ENCODE results near the gene ADAT2. TPM values are rescaled to one million over a fixed set of nuclear protein-coding genes. Genes with fewer than 3 reads are reported as not detected.
"Not testable (repeated sequence)": the region's sequence is repeated elsewhere in the genome, so short reads cannot be mapped to it uniquely, and the experiment has no call there.

ADAT2 gene
- polyA plus RNA-seq, result 1.7 TPM

DNA sequence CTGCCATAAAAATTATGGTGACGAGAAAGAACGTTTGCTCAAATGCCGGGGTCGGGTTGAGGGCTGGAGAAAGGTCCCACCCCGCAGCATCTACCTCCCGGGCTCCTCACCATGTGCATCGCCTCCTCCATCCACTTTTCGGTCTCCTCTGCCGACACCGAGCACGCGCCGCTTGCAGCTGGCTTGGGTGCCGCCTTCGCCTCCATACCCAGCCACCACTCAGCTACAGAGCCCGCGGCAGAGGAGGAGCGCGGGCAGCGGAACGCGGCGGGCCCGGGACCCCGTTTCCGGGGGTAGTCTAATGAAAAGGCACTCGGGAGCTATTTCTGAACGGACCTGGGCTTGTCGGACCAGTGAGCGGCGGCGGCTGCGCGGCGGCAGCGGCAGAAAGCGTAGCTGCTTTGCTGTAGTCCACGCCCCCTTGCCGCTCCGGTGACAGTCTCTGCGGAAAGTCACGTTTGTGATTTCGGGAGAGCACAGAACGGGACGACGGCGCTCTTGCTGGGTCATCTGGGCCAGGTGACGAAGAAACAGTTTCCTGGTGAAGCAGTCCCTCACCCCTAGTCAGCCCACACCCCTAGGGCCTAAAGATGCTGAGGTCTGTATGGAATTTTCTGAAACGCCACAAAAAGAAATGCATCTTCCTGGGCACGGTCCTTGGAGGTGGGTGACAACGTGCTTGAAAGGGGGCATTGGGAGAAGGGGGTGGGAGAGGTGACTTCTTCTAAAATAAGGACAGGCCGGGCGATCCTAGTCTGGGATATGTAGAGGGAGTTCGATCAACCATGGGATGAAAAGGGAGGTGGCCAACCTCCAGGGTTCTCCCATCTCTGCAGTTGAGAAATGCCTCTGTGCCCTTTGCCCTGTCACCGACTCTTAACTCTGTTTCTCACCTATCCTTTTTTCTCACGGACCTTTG, at the start of gene ADAT2, which contains the start of gene PEX3:
Gene ADAT2, minus strand, starts transcription at position 243 of the 919 bp plus-strand sequence. Its CDS starts 37 bp downstream, at position 206.
Gene PEX3, plus strand, starts transcription at position 353 of the 919 bp plus-strand sequence. Its CDS starts 238 bp downstream, at position 591.
- Mint-ChIP-seq H3K27me3 (no peaks in the 10 kb centered on the region), H3K36me3 (peaks cover 3% of the 10 kb centered on the region), H3K4me1 (peaks cover 24 to 29% (median 28%) of the 10 kb centered on the region in 3 donors), H3K27ac (peak within 1 kb of the TSS; percentile 78 to 98 (median 96)), H3K9me3 (no peaks in the 10 kb centered on the region), H3K4me3 (peak within 1 kb of the TSS; percentile 93 to 99 (median 98))

DNA sequence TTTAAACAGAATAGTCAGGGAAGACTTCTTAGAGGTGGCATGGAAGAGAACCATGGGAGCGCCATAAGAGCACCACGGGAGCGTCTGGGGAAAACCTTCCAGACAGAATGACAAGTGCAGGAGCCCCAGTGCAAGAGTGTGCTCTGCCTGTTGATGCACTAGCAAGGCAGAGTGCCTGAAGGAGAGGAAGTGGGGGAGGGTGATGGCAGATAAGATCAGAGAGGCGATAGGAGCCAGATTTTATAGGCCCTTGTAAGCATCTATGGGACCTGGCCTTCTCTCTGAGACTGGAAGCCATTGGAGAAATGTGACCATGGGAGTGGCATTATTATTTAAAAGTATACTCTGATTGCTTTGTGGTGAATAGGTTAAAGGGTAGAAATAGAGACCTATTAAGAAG, 47.9 kb upstream of the ADAT2 start:
- peaks cover 10% of the 10 kb centered on the region for H3K36me3 Mint-ChIP-seq
- no peaks in the 10 kb centered on the region for H3K9me3 Mint-ChIP-seq
- H3K27me3 Mint-ChIP-seq, result no peaks in the 10 kb centered on the region
- H3K4me1 Mint-ChIP-seq, result peaks cover 0 to 2% (median 1%) of the 10 kb centered on the region in 3 donors
- no peak overlapping the region for H3K4me3 Mint-ChIP-seq
- no peak overlapping the region for H3K27ac Mint-ChIP-seq

DNA sequence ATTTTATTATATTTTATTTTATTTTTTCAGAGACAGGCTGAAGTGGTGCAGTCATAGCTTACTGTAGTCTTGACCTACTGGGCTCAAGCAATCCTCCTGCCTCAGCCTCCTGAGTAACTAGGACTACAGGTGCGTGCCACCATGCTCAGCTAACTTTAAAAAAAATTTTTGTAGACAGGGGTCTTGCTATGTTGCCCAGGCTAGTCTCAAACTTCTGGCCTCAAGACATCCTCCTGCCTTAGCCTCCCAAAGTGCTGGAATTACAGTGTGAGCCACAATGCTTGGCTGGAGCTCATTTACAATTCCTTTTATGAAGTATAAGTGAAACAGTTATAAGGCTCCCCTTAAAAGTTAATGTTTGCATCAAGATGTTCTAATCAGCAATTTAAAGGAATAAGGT, 46.5 kb upstream of the ADAT2 start:
- Mint-ChIP-seq H3K27me3 (no peaks in the 10 kb centered on the region), H3K27ac (no peak overlapping the region), H3K4me1 (peaks cover 0 to 2% (median 1%) of the 10 kb centered on the region in 3 donors), H3K9me3 (no peaks in the 10 kb centered on the region), H3K36me3 (peaks cover 10% of the 10 kb centered on the region), H3K4me3 (no peak overlapping the region)

DNA sequence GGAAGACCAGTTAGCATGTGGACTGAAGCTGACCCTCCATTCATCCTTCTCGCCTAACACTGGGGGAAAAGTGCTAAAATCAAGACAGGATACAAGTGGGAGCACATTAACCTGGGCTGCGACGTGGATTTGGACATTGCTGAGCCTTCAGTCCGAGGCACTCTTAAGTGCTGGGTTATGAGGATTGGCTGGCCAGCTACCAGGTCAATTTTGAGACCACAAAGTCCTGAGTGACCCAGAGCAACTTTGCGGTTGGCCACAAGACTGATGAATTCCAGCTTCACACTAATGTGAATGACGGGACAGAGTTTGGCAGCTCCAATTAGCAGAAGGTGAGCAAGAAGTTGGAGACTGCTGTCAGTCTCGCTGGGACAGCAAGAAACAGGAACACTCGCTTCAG, 40.3 kb upstream of the ADAT2 start:
- Mint-ChIP-seq H3K27ac (peak overlapping the region in 1 of 3 donors; percentile 39), H3K4me3 (no peak overlapping the region), H3K9me3 (no peaks in the 10 kb centered on the region), H3K4me1 (peaks cover 0 to 1% (median 1%) of the 10 kb centered on the region in 3 donors), H3K27me3 (no peaks in the 10 kb centered on the region), H3K36me3 (peaks cover 3% of the 10 kb centered on the region)

DNA sequence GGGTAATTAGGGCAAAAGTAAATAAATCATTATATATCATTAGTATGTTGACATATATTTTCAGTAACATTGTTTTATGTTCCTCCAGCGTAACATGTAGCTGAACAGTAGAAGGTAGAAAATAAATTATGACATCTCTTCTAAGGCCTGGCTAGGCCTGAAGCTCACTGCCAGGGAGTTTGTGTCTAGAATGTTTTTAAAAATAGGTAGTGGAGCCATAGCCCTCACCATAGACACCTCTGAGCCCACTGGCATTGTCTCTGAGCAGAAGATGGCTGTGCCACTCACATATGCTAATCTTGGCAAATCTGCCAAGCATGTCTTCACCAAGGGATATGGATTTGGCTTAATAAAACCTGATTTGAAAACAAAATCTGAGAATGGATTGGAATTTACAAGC, 39.7 kb upstream of the ADAT2 start:
- Mint-ChIP-seq H3K27ac (no peak overlapping the region), H3K27me3 (no peaks in the 10 kb centered on the region), H3K36me3 (peaks cover 3% of the 10 kb centered on the region)

DNA sequence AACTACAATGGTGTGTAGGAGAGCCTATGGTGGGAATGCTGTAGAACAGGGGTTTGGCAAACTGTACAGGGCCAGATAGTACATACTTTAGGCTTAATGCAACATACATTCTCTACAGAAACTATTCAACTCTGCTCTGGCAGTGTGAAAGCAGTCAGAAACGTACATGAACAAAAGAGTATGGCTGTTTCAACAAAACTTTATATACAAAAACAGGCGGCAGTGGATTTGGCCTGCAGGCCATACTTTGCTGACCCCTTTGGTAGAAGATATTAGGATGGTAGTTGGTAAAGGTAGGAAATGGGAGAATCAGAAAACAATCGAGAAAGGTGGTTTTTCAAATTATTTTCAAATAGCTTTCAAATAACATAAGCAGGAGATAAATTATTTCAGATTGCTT, 36.3 kb upstream of the ADAT2 start:
- peaks cover 3% of the 10 kb centered on the region for H3K36me3 Mint-ChIP-seq
- H3K4me1 Mint-ChIP-seq, result peaks cover 0 to 1% (median 0%) of the 10 kb centered on the region in 3 donors
- H3K27me3 Mint-ChIP-seq, result no peaks in the 10 kb centered on the region
- H3K27ac Mint-ChIP-seq, result no peak overlapping the region
- H3K4me3 Mint-ChIP-seq, result no peak overlapping the region
- no peaks in the 10 kb centered on the region for H3K9me3 Mint-ChIP-seq

More for the DNA sequence above, 39.7 kb upstream of the ADAT2 start:
- peaks cover 0 to 1% (median 1%) of the 10 kb centered on the region in 3 donors for H3K4me1 Mint-ChIP-seq
- no peaks in the 10 kb centered on the region for H3K9me3 Mint-ChIP-seq
- H3K4me3 Mint-ChIP-seq, result peak overlapping the region in 1 of 4 donors; percentile 17

DNA sequence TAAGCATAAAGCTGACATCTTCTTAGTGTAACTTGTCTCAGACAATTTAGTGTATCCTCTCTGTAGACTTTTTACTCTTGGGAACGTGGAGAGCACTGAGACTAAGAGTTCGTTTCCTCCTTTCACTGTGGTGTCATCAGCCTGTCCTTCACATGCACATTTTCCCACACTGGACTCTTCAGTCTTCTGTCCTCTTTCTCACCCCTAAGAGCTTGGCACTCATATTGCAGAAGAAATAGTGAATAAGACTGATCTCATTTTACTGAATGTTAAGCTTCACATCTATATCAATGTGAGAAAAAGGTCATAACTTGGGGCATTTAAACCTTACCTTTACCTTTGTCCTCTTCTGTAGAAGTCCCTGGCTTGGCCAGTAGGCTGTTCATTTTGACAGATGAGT, 35.5 kb upstream of the ADAT2 start:
- H3K36me3 Mint-ChIP-seq, result peaks cover 3% of the 10 kb centered on the region
- no peaks in the 10 kb centered on the region for H3K27me3 Mint-ChIP-seq
- peaks cover 0 to 1% (median 0%) of the 10 kb centered on the region in 3 donors for H3K4me1 Mint-ChIP-seq
- no peaks in the 10 kb centered on the region for H3K9me3 Mint-ChIP-seq
- no peak overlapping the region for H3K27ac Mint-ChIP-seq
- peak overlapping the region in 1 of 4 donors; percentile 47 for H3K4me3 Mint-ChIP-seq

DNA sequence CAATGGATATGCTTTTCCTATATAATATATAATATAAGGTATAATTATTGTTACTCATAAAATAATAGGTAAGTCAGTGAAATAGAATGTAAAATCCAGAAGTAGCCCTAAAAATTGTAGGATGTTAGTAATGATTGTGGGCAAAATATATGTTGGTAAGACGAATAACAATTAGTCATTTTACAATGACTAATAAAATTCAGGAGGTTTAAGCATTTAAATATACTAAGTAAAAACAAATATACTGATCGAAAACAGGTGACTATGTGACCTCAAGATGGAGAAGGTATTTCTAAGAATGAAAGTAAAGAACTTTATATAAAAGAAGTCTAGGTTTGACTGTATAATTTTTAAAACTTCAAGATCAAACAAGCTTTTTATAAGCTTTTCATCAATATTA, 32.1 kb upstream of the ADAT2 start:
- H3K4me1 Mint-ChIP-seq, result peaks cover 5 to 8% (median 7%) of the 10 kb centered on the region in 3 donors
- H3K27ac Mint-ChIP-seq, result no peak overlapping the region
- H3K27me3 Mint-ChIP-seq, result no peaks in the 10 kb centered on the region
- H3K4me3 Mint-ChIP-seq, result no peak overlapping the region
- peaks cover 3% of the 10 kb centered on the region for H3K36me3 Mint-ChIP-seq
- H3K9me3 Mint-ChIP-seq, result no peaks in the 10 kb centered on the region

DNA sequence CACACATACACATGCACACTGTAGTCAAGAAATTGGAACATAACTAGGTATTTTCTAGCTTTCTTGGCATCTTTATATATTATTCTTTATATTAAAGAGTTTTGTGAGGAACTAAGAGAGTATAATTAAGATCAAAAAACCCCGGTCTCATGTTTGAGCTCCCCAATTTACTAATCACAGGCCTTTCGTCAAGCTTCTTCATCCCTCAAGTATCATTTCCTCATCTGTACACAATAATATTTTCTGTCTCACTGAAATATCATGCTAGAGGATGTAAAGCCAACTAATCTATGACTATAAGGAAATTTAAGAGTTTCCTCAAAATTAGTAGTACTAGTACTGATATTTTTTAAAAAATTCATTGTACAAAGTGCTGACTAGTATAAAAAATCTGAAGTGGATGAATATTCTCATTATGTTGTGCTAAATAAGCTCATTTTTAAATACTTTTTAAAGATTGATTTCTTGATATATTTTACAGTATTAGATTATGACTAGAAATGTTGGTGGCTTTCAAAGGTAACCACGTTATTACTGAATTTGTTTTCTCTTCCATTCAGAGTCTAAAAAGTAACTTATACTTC, 28.1 kb upstream of the ADAT2 start:
- Mint-ChIP-seq H3K4me3 (no peak overlapping the region), H3K4me1 (peaks cover 6 to 14% (median 13%) of the 10 kb centered on the region in 3 donors), H3K27me3 (no peaks in the 10 kb centered on the region), H3K36me3 (peaks cover 14% of the 10 kb centered on the region), H3K9me3 (no peaks in the 10 kb centered on the region), H3K27ac (no peak overlapping the region)

DNA sequence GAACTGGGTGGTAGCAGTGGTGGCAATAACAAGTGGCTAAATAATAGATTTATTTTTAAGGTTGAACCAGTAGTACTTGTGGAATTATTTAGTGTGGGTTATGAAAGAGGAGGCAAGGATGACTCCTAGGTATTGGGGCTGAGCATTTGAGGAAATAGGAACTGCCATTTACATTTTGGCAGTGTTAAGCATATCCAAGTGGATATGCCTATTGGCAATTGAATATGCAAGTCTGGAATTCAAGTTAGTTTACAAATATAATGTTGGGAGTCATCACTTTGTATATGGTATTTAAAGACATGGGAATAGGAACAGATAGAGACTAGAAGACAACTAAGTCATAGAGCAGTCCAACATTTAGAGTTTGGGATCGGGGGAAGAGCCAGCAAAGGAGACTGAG, 26.1 kb upstream of the ADAT2 start:
- no peak overlapping the region for H3K27ac Mint-ChIP-seq
- H3K27me3 Mint-ChIP-seq, result no peaks in the 10 kb centered on the region
- H3K4me1 Mint-ChIP-seq, result peaks cover 6 to 14% (median 13%) of the 10 kb centered on the region in 3 donors
- no peak overlapping the region for H3K4me3 Mint-ChIP-seq
- H3K9me3 Mint-ChIP-seq, result no peaks in the 10 kb centered on the region
- H3K36me3 Mint-ChIP-seq, result peaks cover 20% of the 10 kb centered on the region

DNA sequence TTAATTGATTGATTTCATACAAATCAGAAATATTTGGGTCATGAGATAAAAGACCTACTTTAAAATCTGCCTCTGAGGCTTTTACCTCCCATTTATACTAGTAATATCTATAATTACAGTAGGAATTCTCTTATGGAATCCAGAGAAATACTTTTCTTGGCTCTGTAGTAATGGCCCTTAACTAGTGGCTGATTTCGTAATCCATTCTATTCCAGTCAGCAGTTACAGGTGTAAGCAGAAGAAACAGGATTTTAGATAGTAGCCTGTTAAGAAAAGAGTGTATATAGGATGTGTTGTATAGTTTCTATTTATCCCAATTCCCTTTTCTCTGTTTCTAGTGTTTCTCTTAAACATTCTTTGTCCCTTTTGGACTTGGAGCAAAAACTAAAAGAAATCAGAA, 21.3 kb upstream of the ADAT2 start:
- Mint-ChIP-seq H3K4me3 (no peak overlapping the region), H3K9me3 (peaks cover 0 to 2% (median 0%) of the 10 kb centered on the region in 3 donors), H3K36me3 (peaks cover 24% of the 10 kb centered on the region), H3K27ac (no peak overlapping the region), H3K4me1 (peaks cover 2 to 7% (median 3%) of the 10 kb centered on the region in 3 donors), H3K27me3 (no peaks in the 10 kb centered on the region)

DNA sequence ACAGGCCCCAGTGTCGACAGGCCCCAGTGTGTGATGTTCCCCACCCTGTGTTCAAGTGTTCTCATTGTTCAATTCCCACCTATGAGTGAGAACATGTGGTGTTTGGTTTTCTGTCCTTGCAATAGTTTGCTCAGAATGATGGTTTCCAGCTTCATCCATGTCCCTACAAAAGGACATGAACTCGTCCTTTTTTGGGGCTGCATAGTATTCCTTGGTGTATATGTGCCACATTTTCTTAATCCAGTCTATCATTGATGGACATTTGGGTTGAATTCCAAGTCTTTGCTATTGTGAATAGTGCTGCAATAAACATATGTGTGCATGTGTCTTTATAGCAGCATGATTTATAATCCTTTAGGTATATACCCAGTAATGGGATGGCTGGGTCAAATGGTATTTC, 18.3 kb upstream of the ADAT2 start:
- not testable (repeated sequence) for H3K9me3 Mint-ChIP-seq, H3K4me1 Mint-ChIP-seq, H3K27me3 Mint-ChIP-seq, H3K27ac Mint-ChIP-seq, H3K4me3 Mint-ChIP-seq
- H3K36me3 Mint-ChIP-seq, result peaks cover 18% of the 10 kb centered on the region

DNA sequence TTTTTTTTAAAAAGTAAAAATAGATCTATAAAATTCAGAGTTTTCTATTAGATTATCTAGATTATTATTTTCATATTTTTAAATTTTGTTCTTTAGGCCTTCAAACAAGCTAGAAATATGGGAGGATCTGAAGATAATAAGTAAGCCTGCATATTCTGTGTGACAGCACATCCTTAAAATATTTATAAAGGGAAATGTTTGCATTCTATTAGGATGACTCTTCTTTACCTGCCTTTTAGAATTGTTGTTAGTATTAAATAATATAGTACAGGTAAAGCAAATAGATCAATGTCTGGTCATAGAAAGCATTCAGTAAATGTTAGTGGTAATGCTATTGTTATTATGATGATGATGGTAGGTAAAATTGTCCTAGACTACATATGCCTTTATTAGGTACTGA, 17.5 kb upstream of the ADAT2 start:
- no peak overlapping the region for H3K4me3 Mint-ChIP-seq
- no peaks in the 10 kb centered on the region for H3K4me1 Mint-ChIP-seq
- peaks cover 0 to 2% (median 0%) of the 10 kb centered on the region in 3 donors for H3K9me3 Mint-ChIP-seq
- no peaks in the 10 kb centered on the region for H3K27me3 Mint-ChIP-seq
- H3K36me3 Mint-ChIP-seq, result peaks cover 16% of the 10 kb centered on the region
- no peak overlapping the region for H3K27ac Mint-ChIP-seq

DNA sequence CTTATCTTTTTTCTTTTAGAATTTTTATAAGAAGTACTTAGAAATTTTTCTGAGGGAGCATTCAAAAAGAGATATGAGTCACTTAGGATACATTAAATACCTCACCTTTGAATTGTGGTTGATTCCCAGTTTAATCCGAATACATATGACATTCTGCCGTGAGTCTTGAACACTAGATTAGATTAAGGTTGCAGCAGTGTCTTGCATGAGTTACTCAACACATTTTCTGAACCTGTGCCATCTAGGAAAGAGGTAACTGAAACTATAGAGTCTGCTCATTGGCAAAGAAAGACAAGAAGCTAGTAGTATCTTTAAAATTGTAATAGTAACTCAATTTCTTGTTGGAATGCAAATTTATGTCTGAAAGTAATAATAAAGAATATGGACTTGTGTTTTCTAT, 15.1 kb upstream of the ADAT2 start:
- Mint-ChIP-seq H3K9me3 (peaks cover 0 to 2% (median 0%) of the 10 kb centered on the region in 3 donors), H3K27ac (no peak overlapping the region), H3K4me3 (no peak overlapping the region), H3K4me1 (no peaks in the 10 kb centered on the region), H3K27me3 (no peaks in the 10 kb centered on the region), H3K36me3 (peaks cover 13% of the 10 kb centered on the region)

DNA sequence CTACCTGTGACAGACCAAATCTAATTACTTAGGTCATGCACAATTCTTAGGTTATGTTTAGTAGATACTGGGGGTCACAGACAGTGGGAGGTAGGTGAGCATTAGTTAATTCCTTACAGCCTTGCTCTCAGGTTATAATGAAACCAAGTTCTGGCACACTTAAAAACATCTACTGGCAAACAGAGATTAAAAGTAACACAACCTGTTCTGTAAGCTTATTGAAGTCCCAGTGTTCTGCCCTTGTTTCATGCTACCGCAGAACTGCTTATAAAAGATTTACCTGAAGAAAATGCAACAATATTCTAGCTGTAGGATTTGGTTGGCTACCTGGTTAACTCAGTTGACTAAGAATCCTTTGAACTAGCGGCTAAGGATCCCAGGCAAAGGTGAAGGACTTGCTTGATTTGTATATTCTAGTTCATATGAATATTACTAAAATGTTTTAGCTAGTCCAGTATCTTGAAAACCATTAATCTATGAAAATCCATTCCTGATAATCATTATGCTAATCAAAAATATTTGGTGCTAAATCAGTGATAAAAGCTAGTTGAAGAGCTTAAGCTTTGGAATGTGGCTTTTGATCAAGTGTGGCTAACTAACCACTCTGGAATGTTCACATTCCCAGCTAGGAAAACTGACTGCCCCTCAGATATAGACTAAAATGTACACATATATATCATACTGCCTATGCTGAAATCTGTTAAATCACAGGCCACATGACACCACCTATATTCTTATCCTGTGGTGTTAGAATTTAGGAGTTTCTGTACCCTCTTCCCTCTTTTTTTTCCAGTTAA, 7.3 kb upstream of the ADAT2 start:
- H3K4me1 Mint-ChIP-seq, result peaks cover 6 to 17% (median 15%) of the 10 kb centered on the region in 3 donors
- no peaks in the 10 kb centered on the region for H3K9me3 Mint-ChIP-seq
- H3K4me3 Mint-ChIP-seq, result no peak overlapping the region
- H3K36me3 Mint-ChIP-seq, result peaks cover 3% of the 10 kb centered on the region
- H3K27me3 Mint-ChIP-seq, result no peaks in the 10 kb centered on the region
- H3K27ac Mint-ChIP-seq, result no peak overlapping the region

Data from IgD-negative memory B cell (primary cell).